ENCODE results near the gene PRDM5. TPM values are rescaled to one million over a fixed set of nuclear protein-coding genes. Genes with fewer than 3 reads are reported as not detected.
A peak's percentile ranks its signal among the peaks of the same experiment; 100 is the strongest.

PRDM5 gene
- total and polyA plus RNA-seq, 12 donors, result 3.4 to 26.1 (median 12.3) TPM

GRCh38 chr4:120921456-120922380 lies 808 bp downstream of the PRDM5 start:
- TF ChIP-seq CTCF (IDR thresholded peaks at IDR 0.05) (no peak), POLR2A (IDR thresholded peaks at IDR 0.05) (peak; percentile 64 to 68)
- 2 to 5% (median 4%) methylated on average over 22 to 51 of the region's 51 CpGs for WGBS, 4 donors
- peak overlapping the region; percentile 5 to 98 (median 90) for H3K27ac ChIP-seq
- H3K36me3 ChIP-seq (replicated peaks in 1 of 2), result no peaks in the 10 kb centered on the region
- intact Hi-C loops (cut with DNase I), result loop anchor here in 1 of 2 donors (10.0 kb wide), 1 partner anchor 207 kb away; no protein-coding TSS in a partner anchor
- DNase-seq, result peak; percentile 66 to 80 (median 73)
- no peaks in the 10 kb centered on the region for H3K9me3 ChIP-seq (replicated peaks in 1 of 3)
- H3K4me1 ChIP-seq (replicated peaks in 1 of 2), result peaks cover 19 to 27% of the 10 kb centered on the region in 2 donors
- H3K4me3 ChIP-seq, result peak overlapping the region; percentile 33 to 78 (median 54)
- H3K27me3 ChIP-seq, result no peaks in the 10 kb centered on the region

- Histone ChIP-seq H3K9me3 (replicated peaks in 1 of 3) (no peaks in the 10 kb centered on the region), H3K36me3 (replicated peaks in 1 of 2) (no peaks in the 10 kb centered on the region), H3K27ac (peak overlapping the region in 1 of 5 donors; percentile 33), H3K27me3 (no peaks in the 10 kb centered on the region), H3K4me1 (replicated peaks in 1 of 2) (peaks cover 19 to 27% of the 10 kb centered on the region in 2 donors), H3K4me3 (no peak overlapping the region)
- intact Hi-C loops (cut with DNase I), result loop anchor here in 1 of 2 donors (10.0 kb wide), 1 partner anchor 206 kb away; no protein-coding TSS in a partner anchor
- DNase-seq, result no peak
- TF ChIP-seq POLR2A (IDR thresholded peaks at IDR 0.05) (no peak), CTCF (IDR thresholded peaks at IDR 0.05) (no peak)
- whole genome bisulfite sequencing, 4 donors, result 35 to 74% (median 50%) methylated on average over 2 of the region's 2 CpGs
These were observed 1.9 kb downstream of the PRDM5 start for GRCh38 chr4:120920666-120921065.

- no peak for TF ChIP-seq POLR2A (IDR thresholded peaks at IDR 0.05)
- TF ChIP-seq CTCF (IDR thresholded peaks at IDR 0.05), result no peak
- intact Hi-C loops (cut with DNase I), result no loop called here
- Histone ChIP-seq H3K9me3 (replicated peaks in 1 of 3) (no peaks in the 10 kb centered on the region), H3K4me3 (no peak overlapping the region), H3K36me3 (replicated peaks in 1 of 2) (no peaks in the 10 kb centered on the region), H3K27ac (no peak overlapping the region), H3K4me1 (replicated peaks in 1 of 2) (peaks cover 19 to 27% of the 10 kb centered on the region in 2 donors), H3K27me3 (no peaks in the 10 kb centered on the region)
- DNase-seq, result no peak
- 94 to 100% (median 97%) methylated on average over 1 of the region's 1 CpG for WGBS, 4 donors
These were observed 3.2 kb downstream of the PRDM5 start for GRCh38 chr4:120919358-120919757.

GRCh38 chr4:120918788-120919187 lies 3.7 kb downstream of the PRDM5 start:
- intact Hi-C loops (cut with DNase I), result no loop called here
- peaks cover 19 to 27% of the 10 kb centered on the region in 2 donors for H3K4me1 ChIP-seq (replicated peaks in 1 of 2)
- peak in 6 of 7 donors; percentile 19 to 53 (median 34) for DNase-seq

More at GRCh38 chr4:120918788-120919187, 3.7 kb downstream of the PRDM5 start:
- H3K9me3 ChIP-seq (replicated peaks in 1 of 3), result no peaks in the 10 kb centered on the region
- no peaks in the 10 kb centered on the region for H3K36me3 ChIP-seq (replicated peaks in 1 of 2)
- peak overlapping the region in 1 of 5 donors; percentile 39 for H3K27ac ChIP-seq
- TF ChIP-seq POLR2A (IDR thresholded peaks at IDR 0.05), result no peak
- no peaks in the 10 kb centered on the region for H3K27me3 ChIP-seq
- WGBS, 4 donors, result 27 to 35% (median 32%) methylated on average over 2 of the region's 2 CpGs
- no peak overlapping the region for H3K4me3 ChIP-seq
